PFSK-1 (cell line): ENCODE data around the gene SLC25A24.

Experiments used
- FOXP2 ChIP-seq: optimal IDR thresholded peaks from 2 replicates; pipeline ENCODE3; 2011; ENCODE audit warnings: borderline replicate concordance, control low read depth, inconsistent platforms; ENCODE audit not compliant: insufficient read depth; ENCODE audit errors: extremely low read length, extremely low read depth
- POLR2AphosphoS5 ChIP-seq: IDR thresholded peaks from 2 replicates; pipeline ENCODE4 v1.6.1; 2012; ENCODE audit warnings: low read depth, mild to moderate bottlenecking, control low read depth, low read length, moderate library complexity
- SIN3A ChIP-seq: IDR thresholded peaks from 2 replicates; pipeline ENCODE4 v1.6.1; 2012; ENCODE audit warnings: mild to moderate bottlenecking, low read length, moderate library complexity, borderline replicate concordance; ENCODE audit not compliant: insufficient read depth
- TAF1 ChIP-seq: IDR thresholded peaks from 2 replicates; pipeline ENCODE4 v1.6.1; 2012; ENCODE audit warnings: low read length, control low read depth, borderline replicate concordance; ENCODE audit not compliant: insufficient read depth
- TF ChIP-seq, protein P1 (sequence below), 2 experiments: IDR thresholded peaks; 2 replicates each; pipeline versions ENCODE4 v1.6.1 to v1.8.0; 2011 to 2012; ENCODE audit warnings: low read depth in 2 of 2, low read length in 2 of 2, control low read depth in 1 of 2, inconsistent platforms in 1 of 2, mild to moderate bottlenecking in 1 of 2, moderate library complexity in 1 of 2; ENCODE audit not compliant: insufficient read depth in 1 of 2

DNA sequence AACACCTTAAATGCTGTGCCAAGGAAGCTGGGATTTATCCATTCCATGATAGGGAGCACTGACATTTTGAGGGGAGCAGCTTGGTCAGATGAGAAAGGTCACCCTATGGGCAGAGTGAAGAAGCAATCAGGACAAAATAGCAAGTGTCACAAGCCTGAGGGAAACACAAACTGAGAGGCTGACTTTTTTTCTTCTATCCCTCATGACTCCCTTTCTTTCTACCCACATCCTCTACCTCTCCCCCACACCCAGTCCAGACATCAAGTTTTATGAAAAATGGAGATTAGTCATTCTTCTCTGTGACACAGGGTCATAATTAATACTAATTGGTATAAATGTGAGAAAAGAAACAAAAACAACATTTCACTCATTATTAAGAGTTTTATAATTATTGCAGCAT is 103.1 kb downstream of the SLC25A24 start:
- TF ChIP-seq, protein P1, sequence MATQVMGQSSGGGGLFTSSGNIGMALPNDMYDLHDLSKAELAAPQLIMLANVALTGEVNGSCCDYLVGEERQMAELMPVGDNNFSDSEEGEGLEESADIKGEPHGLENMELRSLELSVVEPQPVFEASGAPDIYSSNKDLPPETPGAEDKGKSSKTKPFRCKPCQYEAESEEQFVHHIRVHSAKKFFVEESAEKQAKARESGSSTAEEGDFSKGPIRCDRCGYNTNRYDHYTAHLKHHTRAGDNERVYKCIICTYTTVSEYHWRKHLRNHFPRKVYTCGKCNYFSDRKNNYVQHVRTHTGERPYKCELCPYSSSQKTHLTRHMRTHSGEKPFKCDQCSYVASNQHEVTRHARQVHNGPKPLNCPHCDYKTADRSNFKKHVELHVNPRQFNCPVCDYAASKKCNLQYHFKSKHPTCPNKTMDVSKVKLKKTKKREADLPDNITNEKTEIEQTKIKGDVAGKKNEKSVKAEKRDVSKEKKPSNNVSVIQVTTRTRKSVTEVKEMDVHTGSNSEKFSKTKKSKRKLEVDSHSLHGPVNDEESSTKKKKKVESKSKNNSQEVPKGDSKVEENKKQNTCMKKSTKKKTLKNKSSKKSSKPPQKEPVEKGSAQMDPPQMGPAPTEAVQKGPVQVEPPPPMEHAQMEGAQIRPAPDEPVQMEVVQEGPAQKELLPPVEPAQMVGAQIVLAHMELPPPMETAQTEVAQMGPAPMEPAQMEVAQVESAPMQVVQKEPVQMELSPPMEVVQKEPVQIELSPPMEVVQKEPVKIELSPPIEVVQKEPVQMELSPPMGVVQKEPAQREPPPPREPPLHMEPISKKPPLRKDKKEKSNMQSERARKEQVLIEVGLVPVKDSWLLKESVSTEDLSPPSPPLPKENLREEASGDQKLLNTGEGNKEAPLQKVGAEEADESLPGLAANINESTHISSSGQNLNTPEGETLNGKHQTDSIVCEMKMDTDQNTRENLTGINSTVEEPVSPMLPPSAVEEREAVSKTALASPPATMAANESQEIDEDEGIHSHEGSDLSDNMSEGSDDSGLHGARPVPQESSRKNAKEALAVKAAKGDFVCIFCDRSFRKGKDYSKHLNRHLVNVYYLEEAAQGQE (IDR thresholded peaks at IDR 0.05; ENCODE audit: insufficient read depth in 1 of 2, low read depth in 2 of 2, low read length in 2 of 2), result no peak
- TF ChIP-seq TAF1 (no peak), POLR2AphosphoS5 (no peak), SIN3A (no peak), FOXP2 (no peak)
